Measurements from ENCODE around the gene MAPK12.

Gene MAPK12

DNA sequence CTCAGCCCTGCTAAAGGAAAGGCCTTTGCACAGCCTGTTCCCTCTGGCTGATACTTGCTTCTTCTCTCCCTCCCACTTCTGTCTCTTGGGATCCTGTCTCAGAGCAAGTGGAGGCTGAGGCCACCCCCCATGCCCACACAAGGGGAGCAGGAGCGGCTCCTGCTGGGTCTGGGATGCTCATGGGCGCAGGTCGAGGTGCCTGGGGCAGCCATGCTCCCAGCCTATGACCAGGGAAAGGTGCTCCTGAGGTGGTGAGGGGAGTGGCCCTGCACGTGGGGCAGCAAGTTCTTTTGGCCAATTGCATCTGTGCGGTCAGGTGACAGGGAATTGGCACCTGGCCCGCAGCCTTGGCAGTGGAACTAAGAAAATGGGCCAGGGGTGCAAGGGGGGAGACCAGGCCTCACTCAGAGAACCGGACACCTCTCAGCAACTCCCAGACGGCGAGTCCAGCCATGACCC lies 7.2 kb upstream of the MAPK12 start:
- no peak for DNase-seq (ENCODE audit: low read depth in 2 of 2)

DNA sequence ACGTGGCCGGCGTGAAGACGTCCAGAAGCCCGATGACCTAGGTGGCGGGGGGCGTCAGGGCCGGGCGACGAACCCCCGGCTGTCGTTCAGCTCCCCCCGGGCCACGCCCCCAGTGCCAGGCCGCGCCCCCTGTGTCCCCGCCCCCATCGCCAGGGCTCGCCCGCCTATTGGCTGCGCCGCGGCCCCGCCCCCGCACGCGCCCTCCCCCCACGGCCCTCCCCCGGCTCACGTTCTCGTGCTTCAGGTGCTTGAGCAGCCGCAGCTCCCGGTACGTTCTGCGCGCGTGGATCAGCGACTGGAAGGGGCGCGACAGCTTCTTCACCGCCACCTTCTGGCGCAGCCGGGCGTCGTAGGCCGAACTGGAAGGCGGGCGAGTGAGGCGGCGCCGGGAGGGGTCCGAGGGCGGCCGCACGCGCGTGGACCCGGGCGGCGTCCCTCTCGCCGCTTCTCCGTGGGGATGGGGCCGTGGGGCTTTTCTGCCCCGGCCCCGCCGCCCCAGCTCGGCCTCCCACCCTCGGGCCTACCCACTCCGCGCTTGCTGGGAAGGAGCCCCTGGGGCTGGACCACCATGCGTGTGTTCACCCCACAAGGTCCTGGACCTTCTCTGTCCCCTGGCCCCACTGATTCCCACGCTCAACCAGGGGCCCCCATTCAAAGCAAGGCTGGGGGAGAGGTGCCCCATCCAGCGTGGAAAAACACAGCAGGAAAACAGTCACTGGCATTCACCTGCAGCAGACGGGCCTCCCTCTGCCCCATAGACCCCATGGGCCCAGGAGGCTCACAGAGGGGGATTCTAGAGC lies 6.3 kb upstream of the MAPK12 start:
- DNase-seq (ENCODE audit: low read depth in 2 of 2) = peak in 1 of 2 experiments; percentile 39

DNA sequence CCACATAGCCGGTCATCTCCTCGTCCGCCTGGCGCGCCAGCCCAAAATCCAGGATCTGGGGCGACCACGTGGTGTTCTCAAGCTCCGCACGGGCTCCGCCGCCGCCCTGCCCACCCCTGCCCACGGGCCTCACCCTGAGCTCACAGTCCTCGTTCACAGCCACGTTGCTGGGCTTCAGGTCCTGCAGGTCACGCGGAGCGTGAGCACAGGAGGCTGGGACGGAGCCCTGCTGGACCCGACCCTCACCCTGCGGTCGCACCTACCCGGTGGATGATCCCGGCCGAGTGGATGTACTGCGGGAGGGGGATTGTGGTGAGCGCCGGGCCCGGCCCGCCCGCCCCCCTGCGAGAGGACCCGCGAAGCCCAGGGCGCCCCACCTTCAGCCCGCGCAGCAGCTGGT lies 5.5 kb upstream of the MAPK12 start:
- no peak for DNase-seq (ENCODE audit: low read depth in 2 of 2)

DNA sequence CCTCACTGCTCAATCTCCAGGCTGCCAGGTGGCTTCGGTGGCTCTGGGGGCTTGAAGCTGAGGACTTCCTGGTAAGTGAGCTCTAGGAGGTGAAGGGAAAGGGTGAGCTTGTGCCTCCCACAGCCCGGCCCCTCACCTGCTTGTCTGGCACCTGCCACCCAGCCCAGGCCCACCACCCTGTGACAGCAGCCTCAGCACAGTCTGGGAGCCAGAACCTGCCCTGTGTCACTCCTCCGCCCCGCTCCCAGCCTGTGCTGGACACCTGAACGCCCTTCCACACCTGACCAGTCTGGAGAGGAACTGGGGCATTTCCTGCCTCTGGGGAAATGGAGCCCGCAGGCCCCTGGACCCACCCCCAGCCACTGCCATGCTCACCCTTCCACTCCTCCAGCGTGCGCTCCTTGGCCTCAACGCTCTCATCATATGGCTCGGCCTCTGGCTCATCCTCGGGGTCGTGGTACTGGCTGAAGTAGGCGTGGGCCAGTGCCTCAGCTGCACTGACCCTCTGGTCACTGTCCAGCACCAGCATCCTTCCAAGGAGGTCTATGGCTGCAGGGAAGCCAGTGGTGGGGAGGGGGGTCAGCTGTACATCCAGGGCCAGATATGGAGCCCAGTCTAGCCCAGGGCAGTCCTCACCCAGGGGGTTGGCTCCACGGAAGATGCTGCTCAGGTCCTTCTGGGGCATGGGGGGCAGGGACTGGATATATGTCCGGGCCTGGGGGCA lies 3.6 kb upstream of the MAPK12 start:
- no peak for DNase-seq (ENCODE audit: low read depth in 2 of 2)

DNA sequence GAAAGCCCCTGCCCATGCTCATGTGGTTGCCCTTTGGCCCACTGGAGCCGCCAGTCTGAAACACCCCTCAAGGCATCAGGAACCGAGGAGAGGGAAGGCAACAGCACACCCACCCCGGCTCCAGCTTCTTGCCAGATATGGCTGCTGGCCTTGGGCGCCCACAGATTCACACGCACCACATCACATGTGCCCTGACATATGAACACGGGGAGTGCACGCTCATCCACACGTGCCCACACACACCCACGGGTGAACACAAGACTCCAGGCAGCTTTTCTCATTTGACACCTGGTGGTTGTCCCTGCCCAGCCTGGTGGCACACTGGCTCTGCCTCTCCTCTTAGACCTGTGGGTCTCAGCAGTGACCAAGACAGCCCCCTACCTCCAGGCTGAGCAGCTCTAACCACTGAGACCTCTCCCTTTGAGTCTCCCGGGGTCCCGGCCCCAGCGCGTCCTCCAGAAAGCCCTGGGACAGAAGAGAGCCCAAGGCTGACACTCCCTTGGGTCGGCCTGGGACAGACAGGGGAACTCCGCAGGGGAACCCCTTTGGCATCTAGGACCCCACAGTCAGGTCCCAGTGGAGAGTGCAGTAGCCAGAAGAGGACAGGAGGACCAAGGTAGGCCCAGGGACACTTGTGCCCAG lies 2.7 kb upstream of the MAPK12 start:
- no peak for DNase-seq (ENCODE audit: low read depth in 2 of 2)

DNA sequence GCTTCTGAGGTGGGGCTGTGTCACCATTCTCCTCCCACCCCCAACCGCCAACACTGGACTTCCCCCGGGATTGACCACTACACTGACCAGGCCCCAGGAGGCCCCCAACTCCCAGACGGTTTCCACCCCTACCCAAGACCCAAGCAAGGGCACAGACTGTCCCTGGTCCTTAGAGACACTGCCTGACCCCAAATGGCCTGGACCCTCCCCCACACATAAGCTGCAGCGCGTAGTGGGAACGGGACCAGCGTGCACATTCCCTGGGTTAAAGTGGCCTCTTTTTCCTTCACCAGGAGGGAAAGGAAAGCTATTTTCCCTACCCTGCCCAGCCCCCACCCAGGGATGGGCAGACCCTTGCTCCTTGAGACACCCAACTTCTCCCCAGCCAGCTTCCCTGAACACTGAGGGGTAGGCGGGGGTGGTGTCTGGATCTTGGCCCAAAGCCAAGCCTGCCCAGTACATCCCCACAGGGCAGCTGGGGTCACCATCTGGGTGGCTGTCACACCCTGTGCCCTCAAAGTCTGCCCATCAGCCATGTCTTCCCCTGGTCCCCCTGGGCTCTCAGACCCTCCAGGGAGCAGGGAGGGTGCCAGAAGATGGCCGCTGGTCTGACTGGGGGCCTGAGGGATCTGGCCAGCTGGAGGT lies 1.6 kb upstream of the MAPK12 start:
- no peak for DNase-seq (ENCODE audit: low read depth in 2 of 2)

DNA sequence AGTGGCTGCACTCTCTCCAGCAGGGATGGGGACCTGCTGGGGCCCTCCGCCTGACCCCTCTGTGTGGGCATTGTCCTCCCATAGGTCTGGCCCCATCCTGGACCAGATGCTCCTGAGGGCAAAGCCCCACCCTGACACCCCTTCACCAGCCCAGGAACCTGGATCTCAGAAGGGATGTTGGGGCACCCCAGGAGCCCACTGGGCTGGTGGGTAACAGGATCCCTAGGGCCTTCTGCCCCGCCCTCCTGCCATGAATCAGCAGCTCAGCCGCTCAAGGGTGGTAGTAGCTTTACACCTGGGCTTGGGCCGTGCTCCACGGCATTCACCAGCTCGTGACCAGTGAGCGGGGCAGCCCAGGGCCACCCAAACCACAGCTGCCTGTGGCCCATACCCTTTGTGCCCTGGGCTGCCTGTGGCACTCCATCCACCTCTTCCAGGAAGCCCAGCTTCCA lies 1.0 kb upstream of the MAPK12 start:
- DNase-seq (ENCODE audit: low read depth in 2 of 2) = no peak

DNA sequence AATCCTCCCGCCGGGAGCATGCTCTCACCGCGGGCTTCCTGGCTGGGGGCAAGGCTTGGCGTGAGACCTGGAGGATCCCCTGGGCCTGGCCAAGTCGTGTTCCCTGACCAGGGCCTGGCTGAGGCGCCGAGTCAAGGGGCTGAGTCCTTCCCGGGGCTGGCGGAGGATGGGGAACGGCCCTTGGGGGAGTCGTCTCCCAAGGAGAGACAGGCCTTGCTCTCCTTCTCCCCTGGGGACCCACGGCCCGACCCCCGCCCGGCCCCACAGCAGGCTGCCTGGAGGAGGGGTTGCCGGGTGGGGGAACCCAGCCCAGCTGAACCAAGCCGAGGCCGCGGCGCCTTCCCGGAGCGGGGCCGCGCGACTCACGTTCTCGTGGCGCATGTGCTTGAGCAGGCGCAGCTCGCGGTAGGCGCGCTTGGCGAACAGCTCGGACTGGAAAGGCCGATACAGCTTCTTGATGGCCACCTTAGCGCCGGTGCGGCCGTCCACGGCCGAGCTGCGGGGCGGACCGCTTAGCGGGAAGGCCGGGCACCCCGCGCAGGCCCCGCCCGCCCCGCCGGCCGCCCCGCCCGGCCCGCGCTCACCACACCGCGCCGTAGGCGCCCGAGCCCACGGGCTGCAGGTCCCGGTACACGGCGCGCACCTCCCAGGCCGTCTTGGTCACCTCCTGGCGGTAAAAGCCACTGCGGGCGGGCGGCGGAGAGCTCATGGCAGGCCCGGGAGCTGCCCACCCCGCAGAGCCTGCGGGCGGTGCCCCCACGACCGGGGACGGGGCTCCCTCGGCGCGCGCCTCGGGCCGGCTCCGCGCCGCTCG lies 475 bp downstream of the MAPK12 start:
- no peak for DNase-seq (ENCODE audit: low read depth in 2 of 2)

DNA sequence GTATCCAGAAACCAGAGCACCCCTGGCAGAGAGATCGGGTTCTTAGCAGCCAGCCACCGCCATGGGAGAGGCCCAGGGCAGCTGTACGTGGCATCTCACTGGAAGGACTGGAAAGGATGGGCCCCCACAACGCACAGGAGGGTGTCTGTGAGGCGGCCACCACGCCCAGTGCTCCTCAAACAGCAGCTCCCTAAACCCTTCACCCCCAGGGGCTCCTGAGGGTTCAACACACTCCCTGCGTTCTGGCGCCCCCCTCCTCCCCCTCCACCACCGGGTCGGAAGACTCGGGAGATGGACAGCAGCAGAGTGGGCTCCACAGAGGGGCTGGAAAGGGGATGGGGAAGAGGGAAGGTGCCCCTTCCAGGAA lies 1.1 kb downstream of the MAPK12 start:
- DNase-seq (ENCODE audit: low read depth in 2 of 2) = no peak

DNA sequence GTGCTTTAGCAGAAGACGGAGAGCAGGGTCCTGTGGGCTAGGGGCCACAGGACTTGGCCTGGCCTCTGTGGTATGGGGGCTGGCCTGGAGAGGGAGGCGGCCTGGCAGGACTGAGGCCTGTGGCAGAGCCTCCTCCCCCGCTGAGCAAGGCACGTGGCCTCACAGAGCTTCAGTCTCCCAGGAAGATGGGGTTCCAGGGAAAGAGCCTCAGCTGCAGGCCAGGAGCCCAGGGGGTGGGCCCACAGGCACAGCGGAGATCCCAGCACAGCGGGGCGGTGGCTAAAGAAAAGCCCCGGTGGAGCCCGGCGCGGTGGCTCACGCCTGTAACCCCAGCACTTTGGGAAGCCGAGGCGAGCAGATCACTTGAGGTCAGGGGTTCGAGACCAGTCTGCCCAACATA lies 2.2 kb downstream of the MAPK12 start:
- no peak for DNase-seq (ENCODE audit: low read depth in 2 of 2)

DNA sequence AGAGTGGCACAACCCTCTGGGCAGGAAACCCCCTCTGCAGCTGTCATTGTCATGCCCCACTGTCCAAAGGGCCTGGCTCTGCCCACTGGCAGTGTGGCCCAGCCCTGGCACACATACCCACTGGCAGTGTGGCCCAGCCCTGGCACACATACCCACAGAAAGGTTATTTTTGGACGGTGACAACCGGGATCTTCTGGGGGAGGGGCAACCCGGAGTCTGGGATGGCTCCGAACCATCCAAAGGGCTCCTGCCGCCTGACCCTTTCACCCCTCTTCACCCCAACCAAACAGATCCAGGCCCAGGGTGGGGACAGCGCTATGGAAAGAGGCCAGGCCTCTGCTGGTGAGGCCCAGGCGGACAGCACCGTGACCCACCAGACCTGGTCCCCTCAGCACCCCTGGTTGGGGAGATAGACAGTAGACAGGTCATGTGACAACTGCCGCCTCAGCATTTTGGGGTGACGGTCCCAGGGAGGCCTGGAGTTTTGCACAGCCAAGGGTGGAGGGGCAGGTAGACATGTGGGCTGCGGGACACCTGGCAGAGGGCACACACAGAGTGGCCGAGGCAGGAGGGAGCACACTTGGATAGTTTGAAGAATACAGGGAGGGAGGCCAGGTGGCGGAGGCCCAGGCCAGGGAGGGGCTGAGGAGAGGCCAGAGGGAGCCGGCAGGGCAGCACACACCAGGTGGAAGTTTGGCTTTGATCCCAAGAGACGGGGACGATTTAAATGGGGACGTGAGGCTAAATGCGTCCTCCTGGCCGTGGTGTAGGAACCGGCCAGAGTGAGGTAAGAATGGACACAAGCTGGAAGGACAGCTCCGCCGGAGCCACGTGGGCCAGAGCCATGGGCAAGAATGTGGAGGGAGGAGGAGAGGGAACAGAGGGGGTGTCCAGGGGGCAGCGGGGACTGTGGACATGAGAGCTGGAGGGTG lies 2.9 kb downstream of the MAPK12 start:
- DNase-seq (ENCODE audit: low read depth in 2 of 2) = no peak

DNA sequence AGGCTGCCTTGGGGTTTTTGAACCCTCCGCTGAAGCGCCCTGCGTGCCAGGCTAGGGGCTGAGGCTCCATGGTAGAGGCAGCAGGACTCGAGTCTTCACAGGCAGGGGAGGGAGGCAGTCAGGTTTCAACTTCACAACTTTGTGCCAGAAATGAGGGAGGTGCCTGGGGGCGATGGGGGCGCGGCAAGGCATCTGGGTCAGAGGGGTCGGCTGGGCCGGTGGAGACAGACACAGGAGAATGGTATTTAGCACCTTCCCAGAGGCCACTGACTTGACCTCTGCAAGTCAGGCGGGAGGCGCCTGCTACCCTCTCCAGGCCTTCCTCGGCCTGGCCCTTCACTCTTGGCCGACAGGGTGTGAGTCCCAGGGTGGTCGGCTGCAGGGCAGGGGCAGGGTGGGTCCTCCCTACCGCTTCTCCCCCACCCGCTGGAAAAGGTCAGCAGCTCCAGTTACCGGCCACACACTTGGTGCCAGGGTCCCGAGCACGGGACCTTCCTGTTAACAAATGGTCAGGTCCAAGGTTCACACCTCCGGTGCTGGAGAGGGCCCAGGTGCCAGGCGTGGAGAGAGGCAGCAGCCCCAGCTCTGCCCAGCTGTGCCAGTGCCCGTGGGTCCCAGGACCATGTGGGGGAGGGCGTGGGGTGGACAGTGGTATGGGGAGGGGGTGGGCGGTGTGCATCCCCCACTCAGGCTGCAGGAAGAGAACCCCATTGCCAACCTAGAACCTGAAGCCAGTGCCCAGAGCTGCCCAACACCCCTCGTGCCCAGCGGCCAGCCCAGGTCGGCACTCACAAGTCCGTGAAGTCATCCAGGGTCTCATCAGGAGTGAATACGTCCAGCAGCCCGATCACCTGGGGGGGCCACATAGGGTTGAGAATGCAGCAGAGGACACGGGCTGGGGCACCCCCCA lies 3.8 kb downstream of the MAPK12 start:
- DNase-seq (ENCODE audit: low read depth in 2 of 2) = no peak

DNA sequence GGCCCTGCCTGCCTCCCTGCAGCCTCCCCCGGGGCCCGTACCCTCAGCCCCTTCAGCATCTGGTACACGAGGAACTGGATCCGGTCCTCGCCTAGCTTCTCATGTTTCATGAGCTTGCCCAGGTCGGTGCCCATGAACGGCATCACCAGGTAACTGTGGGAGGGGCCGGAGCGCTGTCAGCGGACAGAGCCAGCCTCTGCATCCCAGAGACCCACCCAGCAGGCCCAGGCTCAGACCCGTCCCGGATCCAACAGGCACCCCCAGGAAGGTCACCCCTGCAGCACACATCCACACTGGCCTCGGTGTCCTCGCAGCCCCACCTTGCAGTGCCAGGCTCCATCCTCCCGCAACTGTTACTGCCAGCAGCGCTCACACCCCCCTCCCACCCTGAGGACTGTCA lies 4.4 kb downstream of the MAPK12 start:
- no peak for DNase-seq (ENCODE audit: low read depth in 2 of 2)

DNA sequence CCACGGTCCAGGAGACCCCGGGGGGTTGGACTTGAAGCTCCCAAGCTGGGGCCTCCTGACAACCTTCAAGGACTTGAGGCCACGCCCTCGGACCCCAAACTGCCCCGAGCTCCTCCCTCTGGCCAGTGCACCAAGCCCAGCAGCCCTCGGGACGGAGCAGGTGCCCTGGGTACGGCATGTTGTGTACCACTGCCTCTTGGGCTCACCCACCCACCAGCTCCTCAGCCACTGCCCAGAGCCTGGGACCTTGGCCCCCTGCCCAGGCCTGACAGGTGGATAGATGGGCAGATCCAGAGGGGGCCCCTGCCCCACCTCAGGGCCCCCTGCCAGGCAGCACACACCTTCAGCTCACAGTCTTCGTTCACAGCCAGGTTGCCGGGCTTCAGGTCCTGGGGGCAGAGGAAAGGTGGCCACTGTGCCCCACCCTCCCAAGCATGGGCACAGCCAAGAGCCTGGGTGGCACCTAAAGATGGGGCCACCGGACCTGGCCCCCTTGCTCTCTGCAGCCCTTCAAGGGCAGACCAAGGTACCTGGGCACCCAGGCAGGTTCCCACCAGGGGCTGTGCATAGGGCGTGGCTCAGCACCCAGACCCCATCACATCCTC lies 5.1 kb downstream of the MAPK12 start:
- no peak for DNase-seq (ENCODE audit: low read depth in 2 of 2)

DNA sequence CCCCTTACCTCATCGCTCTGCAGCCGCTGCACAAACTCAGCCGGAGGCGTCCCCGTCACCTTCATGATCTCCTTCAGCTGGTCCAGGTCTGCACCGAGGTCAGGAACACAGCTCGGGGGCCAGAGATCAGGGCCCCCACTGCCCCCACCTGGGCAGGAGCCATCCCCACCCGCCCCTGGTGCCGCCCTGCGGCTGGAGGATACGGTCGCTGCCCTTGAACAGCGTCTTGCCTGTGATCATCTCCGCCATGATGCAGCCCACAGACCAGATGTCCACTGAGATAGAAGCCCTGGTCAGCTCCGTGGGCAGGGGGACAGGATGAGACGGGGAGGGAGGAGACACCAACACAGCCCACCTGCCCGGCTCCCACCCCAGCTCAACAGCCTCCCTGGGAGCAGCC lies 5.9 kb downstream of the MAPK12 start:
- DNase-seq (ENCODE audit: low read depth in 2 of 2) = no peak

DNA sequence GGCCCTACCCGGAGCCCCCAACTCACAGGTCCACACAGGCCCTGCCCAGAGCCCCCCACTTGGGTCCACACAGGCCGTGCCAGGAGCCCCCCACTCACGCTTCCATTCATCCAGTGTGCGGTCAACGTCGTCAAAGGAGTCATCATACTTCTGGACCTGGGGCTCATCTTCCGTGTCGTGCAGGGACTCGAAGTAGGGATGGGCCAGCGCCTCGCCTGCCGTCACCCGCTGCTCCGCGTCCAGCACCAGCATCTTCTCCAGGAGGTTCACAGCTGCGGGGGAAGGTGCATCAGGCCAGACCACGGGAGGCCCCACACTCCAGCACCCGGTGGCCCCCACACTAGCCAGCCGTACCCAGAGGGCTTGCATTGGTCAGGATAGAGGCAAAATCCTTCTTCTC lies 6.4 kb downstream of the MAPK12 start:
- no peak for DNase-seq (ENCODE audit: low read depth in 2 of 2)

DNA sequence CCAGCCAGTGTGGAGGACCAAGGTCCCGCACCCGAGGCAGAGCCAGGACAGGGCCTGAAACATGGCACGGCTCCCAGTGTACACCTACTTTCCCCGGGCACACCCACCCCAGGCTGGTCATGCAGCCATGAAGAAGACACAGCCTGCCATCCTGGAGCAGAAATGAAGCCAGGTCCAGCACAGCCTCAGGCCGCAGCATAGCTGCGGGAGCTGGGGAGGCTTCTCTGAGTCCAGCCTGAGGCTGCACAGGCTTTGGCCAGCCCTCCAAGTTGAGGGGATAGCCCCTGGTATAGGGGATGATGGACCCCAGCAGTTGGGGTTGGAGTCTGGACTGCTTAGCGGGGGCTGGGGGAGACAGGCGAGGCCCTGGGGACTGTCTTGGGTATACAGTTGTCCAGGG lies 7.5 kb downstream of the MAPK12 start:
- DNase-seq (ENCODE audit: low read depth in 2 of 2) = no peak

DNA sequence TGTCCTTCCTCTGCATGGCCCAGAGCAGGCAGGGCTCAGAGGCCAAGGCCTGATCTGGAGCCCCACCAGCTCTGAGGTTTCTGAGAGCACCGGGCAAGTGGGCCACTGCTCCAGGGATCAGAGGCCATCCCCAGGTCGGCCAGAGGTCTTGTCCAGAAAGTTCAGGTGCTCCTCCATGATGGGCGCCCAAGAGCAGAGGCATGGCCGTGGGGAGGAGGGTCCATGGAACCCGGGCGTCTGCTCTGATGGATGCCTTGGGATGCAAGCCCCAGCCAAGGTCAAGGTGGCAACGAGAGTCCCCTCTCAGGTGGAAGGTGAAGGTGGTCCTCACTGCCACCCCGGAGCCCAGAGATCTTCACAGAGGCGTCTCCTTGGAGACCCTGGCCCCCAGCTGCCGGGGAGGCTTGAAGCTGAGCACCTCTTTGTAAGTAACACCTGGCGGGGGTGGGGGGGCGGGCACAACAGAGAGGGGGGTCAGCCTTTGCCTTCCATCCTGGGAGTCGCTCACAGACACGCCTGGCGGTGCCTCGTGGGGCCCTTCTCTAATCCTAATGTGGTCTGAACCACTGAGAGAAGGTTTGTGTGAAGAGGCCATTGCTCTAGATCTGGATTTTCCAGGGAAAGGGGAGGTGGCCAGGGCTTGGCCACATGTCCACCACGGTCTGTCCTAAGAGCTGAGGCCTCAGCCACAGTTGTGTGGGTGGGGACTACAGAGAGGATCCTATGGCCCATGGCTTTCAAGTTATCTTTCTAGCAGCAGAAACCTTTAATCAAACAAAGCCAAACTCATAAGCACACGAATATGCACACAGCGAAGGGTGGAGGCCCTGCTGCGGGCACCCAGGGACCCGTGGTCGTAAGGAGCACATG lies 8.2 kb downstream of the MAPK12 start:
- no peak for DNase-seq (ENCODE audit: low read depth in 2 of 2)
